K562 (cell line): ENCODE measurements around the gene PRKAG2. TPM values are rescaled to one million over a fixed set of nuclear protein-coding genes. Genes with fewer than 3 reads are reported as not detected.

ENCODE experiments used
- ATAC-seq: fragments of 200-7000 bp; cut with Tn5 transposase; 3 replicates; pipeline ENCODE4 v1.9.1; 2020; ENCODE audit warnings: moderate library complexity
- BruUV-seq: library from RNA; stranded (reverse); fragments of 400-500 nt; replicated peaks from 2 replicates; lab custom pipeline; 2021; lab: Mats Ljungman, UMichigan
- CTCF ChIA-PET: fragments of 300-600 bp; formaldehyde crosslinking; extraction: SDS; loops from one replicate; lab custom pipeline; 2021; ENCODE audit warnings: low intra/inter-chr PET ratio; lab: Yijun Ruan, JAX
- POLR2A ChIA-PET: fragments of 300-600, 350-650 bp; sonication (Branson Sonifier 250); formaldehyde crosslinking; extraction: SDS; loops from one replicate; lab custom pipeline; 2021; ENCODE audit warnings: antibody characterized with exemption, inconsistent platforms; lab: Yijun Ruan, JAX
- DNase-seq, 4 experiments: peaks; one replicate each; pipeline versions ENCODE4 v3.0.0 to v3.0.0-alpha.2; 2011 to 2018; ENCODE audit warnings: low spot score in 3 of 4, mixed read lengths in 3 of 4; ENCODE audit errors: extremely low read depth in 1 of 4
- FAIRE-seq: peaks from 2 replicates; lab custom pipeline; 2011; peaks lifted over from hg19 to GRCh38; lab: Jason Lieb, UNC
- H2AFZ ChIP-seq: 2 replicates; pipeline ENCODE4 v1.6.0; 2011; ENCODE audit warnings: low read depth, low read length, control low read depth, inconsistent platforms
- H3K27ac ChIP-seq: fragments of 200-600 bp; 3 replicates; pipeline ENCODE4 v1.8.0; 2011; ENCODE audit warnings: low read depth, mild to moderate bottlenecking, control low read depth, inconsistent platforms, low read length, moderate library complexity, mixed read lengths; ENCODE audit errors: extremely low read depth
- H3K27me3 ChIP-seq, 2 experiments: fragments of 300-600 bp in 1 of 2; 2 replicates in 1 of 2; 3 replicates in 1 of 2; pipeline versions ENCODE4 v1.6.0 to v1.8.0; 2011; ENCODE audit warnings: inconsistent platforms in 2 of 2, low read length in 2 of 2, mild to moderate bottlenecking in 1 of 2, mixed read lengths in 1 of 2, moderate library complexity in 1 of 2; ENCODE audit not compliant: control insufficient read depth in 2 of 2, insufficient read depth in 2 of 2
- H3K36me3 ChIP-seq: fragments of 300-600 bp; 3 replicates; pipeline ENCODE4 v1.8.0; 2011; ENCODE audit warnings: mild to moderate bottlenecking, low read length, inconsistent platforms; ENCODE audit not compliant: control insufficient read depth, insufficient read depth
- H3K4me1 ChIP-seq, 2 experiments: fragments of 200-600 bp in 1 of 2; replicated peaks in 1 of 2; 2 replicates in 1 of 2; 3 replicates in 1 of 2; pipeline versions ENCODE4 v1.5.1 to v1.8.0; 2011; ENCODE audit warnings: inconsistent platforms in 2 of 2, low read length in 2 of 2, mild to moderate bottlenecking in 1 of 2, mixed read lengths in 1 of 2, moderate library complexity in 1 of 2; ENCODE audit not compliant: control insufficient read depth in 2 of 2, insufficient read depth in 2 of 2
- H3K4me2 ChIP-seq: 2 replicates; pipeline ENCODE4 v1.6.1; 2011; ENCODE audit warnings: low read length, control low read depth, inconsistent platforms, mixed read lengths; ENCODE audit not compliant: insufficient read depth
- H3K4me3 ChIP-seq: fragments of 200-600 bp; sonication (generic), shearing (Covaris generic); 2 replicates; pipeline ENCODE4 v1.5.1; 2016; ENCODE audit warnings: control low read depth, inconsistent platforms
- H3K79me2 ChIP-seq: fragments of 200-600 bp; 3 replicates; pipeline ENCODE4 v1.8.0; 2011; ENCODE audit warnings: low read length, inconsistent platforms; ENCODE audit not compliant: control insufficient read depth, insufficient read depth
- H3K9ac ChIP-seq, 2 experiments: 2 replicates each; pipeline versions ENCODE4 v1.6.0 to v1.6.1; 2011; ENCODE audit warnings: low read depth in 2 of 2, low read length in 2 of 2, control low read depth in 1 of 2, inconsistent platforms in 1 of 2, mild to moderate bottlenecking in 1 of 2, mixed read lengths in 1 of 2; ENCODE audit not compliant: insufficient read depth in 1 of 2
- H3K9me1 ChIP-seq: one replicate; pipeline ENCODE4 v1.6.0; 2011; ENCODE audit warnings: inconsistent platforms, mild to moderate bottlenecking, low read length, moderate library complexity; ENCODE audit not compliant: control insufficient read depth, insufficient read depth
- H3K9me3 ChIP-seq: replicated peaks from 2 replicates; pipeline ENCODE4 v1.5.1; 2011; ENCODE audit warnings: low read depth, low read length, inconsistent platforms; ENCODE audit not compliant: control insufficient read depth, insufficient read depth
- H4K20me1 ChIP-seq: replicated peaks from 2 replicates; pipeline ENCODE4 v1.6.1; 2011; ENCODE audit warnings: low read length, inconsistent platforms, mixed read lengths; ENCODE audit not compliant: control insufficient read depth, insufficient read depth
- BHLHE40 ChIP-seq: IDR thresholded peaks from 2 replicates; pipeline ENCODE4 v1.6.1; 2011; ENCODE audit warnings: low read length, improper control_type of control experiment
- CBFB ChIP-seq: sonication (generic); formaldehyde crosslinking; IDR thresholded peaks from 2 replicates; pipeline ENCODE4 v1.4.0; 2020; ENCODE audit warnings: mild to moderate bottlenecking, missing genetic modification reagents
- DDX20 ChIP-seq: fragments of 450-650 bp; IDR thresholded peaks from 2 replicates; pipeline ENCODE4 v1.6.1; 2016; ENCODE audit warnings: missing genetic modification characterization, low read depth, mild to moderate bottlenecking, missing compliant biosample characterization, moderate library complexity
- POLR2AphosphoS2 ChIP-seq: IDR thresholded peaks from 2 replicates; pipeline ENCODE4 v1.6.1; 2012; ENCODE audit warnings: low read length, improper control_type of control experiment
- WGBS: fragments of 100-300 bp; shearing (Covaris generic); methylation state at CpG from one replicate; pipeline ENCODE4 v1.1.6; 2016; ENCODE audit warnings: low coverage, mixed read lengths; ENCODE audit not compliant: insufficient coverage; ENCODE audit errors: missing lambda C conversion rate; 5-methylcytosine and 5-hydroxymethylcytosine counted together
- in situ Hi-C: fragments of 300-500 bp; cut with MboI; formaldehyde crosslinking; loops from 4 replicates; pipeline ENCODE4 v1.15.0; 2018; ENCODE audit warnings: inconsistent platforms, mixed read lengths
- intact Hi-C: fragments of 100-400 bp; cut with micrococcal nuclease; formaldehyde crosslinking; loops from 2 replicates; pipeline ENCODE4 v1.14.2; 2022
- polyA plus RNA-seq, 8 experiments: library from polyadenylated mRNA; depleted of rRNA in 4 of 8; stranded (reverse) in 5 of 8; unstranded in 3 of 8; fragments of >200 nt; fragmentation: Nextera tagmentation in 2 of 8; fragmentation: Illumina TruSeq in 1 of 8; extraction: Ambion mirVana in 2 of 8; extraction: Trizol in 1 of 8; gene quantifications; 2 replicates each; pipeline versions ENCODE4 v1.2.1 to v1.2.3, GENCODE V29; 2011 to 2014; ENCODE audit warnings: inconsistent platforms in 1 of 8, missing spikeins in 1 of 8
- total RNA-seq, 7 experiments: library from RNA; depleted of rRNA in 6 of 7; stranded (reverse); fragments of >200 nt in 6 of 7; fragmentation: Illumina TruSeq in 2 of 7; extraction: Trizol in 2 of 7; gene quantifications; 2 replicates each; pipeline versions ENCODE4 v1.2.1 to v1.2.3, GENCODE V29; 2011 to 2021; ENCODE audit warnings: low replicate concordance in 1 of 7
- TF ChIP-seq, protein P1 (sequence below): sonication (generic); formaldehyde crosslinking; IDR thresholded peaks from 2 replicates; pipeline ENCODE4 v1.8.0; 2023; ENCODE audit warnings: mild to moderate bottlenecking, missing genetic modification reagents
- TF ChIP-seq, protein P2 (sequence below): fragments of 250-450 bp; sonication (Bioruptor Pico); IDR thresholded peaks from 2 replicates; pipeline ENCODE4 v1.6.1; 2021; ENCODE audit warnings: mild to moderate bottlenecking

PRKAG2 gene
- total and polyA plus RNA-seq, 9 of the 15 experiments (the other 6 are each of a cell fraction or from before 2014, with no cell fraction given), result 0.99 to 5.6 (median 3.3) TPM

DNA sequence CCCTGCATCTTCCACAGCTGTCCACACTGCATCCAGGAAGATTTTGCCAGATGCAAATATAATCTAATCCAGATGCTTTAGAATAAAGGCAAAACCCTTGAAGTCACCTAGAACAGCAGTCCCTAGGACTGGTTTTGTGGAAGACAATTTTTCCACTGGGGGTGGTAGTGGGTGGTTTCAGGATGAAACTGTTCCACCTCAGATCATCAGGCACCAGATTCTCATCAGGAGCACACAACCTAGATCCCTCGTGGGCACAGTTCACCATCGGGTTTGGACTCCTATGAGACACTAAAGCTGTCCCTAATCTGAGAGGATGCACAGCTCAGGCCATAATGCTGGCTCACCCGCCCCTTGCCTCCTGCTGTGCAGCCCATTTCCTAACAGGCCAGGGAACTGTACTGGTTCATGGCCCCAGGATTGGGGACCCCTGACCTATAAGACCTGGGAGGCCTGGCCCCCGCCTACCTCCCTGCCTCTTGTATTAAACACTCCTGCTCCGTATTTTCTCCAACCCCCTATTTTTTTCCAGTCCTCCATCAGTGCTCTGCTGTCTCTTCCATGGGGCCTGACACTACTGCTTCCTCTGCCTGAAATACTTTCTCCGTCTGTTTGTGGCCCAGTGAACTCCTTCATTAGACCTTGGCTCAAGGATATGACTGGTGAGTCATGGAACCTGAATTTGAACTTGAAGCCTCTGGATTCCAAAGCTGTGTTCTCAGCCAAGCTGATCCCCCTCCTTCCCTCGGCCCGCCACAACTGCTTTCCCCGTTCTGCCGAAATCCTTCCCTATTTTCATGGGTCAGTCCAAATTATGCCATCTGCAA, 277.3 kb downstream of the PRKAG2 start (continued):
- no peak for TF ChIP-seq CBFB (CRISPR knock-in tag)

DNA sequence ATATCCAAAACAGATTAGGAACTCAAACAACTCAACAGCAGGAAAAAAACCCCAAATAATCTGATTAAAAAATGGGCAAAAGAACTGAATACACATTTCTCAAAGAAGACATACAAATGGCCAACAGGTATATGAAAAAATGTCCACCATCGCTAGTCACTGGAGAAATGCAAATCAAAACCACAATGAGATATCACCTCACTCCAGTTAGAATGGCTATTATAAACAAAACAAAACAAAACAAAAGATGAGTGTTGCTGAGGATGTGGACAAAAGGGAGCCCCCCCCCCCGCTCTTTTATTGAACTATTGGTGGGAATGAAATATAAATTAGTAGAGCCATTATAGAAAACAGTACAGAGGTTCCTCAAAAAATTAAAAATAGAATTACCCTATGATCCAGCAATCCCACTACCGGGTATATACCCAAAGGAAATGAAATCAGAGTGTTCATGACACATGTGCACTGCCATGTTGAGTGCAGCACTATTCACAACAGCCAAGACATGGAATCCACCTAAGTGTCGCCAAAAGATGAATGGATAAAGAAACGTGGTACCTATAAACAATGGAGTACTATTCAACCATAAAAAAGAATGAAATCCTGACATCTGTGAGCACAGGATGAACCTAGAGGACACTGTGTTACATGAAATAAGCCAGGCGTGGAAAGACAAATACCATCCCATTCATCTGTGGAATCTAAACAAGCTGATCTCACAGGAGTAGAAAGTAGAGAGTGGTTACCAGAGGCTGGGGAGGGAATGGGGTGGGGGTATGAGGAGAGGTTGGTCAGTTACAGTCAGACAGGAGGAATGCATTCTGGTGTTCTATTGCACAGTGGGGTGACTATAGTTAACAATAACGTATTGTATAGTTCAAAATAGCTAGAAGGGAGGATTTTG, 279.1 kb downstream of the PRKAG2 start:
- Histone ChIP-seq H3K4me2 (no peak overlapping the region), H3K27me3 (peaks cover 38 to 51% of the 10 kb centered on the region in 2 experiments), H3K4me3 (no peak overlapping the region), H3K9ac (no peak overlapping the region), H2AFZ (no peak overlapping the region), H4K20me1 (peaks cover 3% of the 10 kb centered on the region; the same call in 1 of the 2 replicates), H3K36me3 (no peaks in the 10 kb centered on the region), H3K9me1 (no peaks in the 10 kb centered on the region), H3K27ac (no peak overlapping the region), H3K9me3 (no peaks in the 10 kb centered on the region), H3K79me2 (no peaks in the 10 kb centered on the region), H3K4me1 (no peaks in the 10 kb centered on the region)
- DNase-seq (no peak), ATAC-seq (no peak), FAIRE-seq (no peak)
- CTCF ChIA-PET, result no interaction called here
- TF ChIP-seq, protein P1, sequence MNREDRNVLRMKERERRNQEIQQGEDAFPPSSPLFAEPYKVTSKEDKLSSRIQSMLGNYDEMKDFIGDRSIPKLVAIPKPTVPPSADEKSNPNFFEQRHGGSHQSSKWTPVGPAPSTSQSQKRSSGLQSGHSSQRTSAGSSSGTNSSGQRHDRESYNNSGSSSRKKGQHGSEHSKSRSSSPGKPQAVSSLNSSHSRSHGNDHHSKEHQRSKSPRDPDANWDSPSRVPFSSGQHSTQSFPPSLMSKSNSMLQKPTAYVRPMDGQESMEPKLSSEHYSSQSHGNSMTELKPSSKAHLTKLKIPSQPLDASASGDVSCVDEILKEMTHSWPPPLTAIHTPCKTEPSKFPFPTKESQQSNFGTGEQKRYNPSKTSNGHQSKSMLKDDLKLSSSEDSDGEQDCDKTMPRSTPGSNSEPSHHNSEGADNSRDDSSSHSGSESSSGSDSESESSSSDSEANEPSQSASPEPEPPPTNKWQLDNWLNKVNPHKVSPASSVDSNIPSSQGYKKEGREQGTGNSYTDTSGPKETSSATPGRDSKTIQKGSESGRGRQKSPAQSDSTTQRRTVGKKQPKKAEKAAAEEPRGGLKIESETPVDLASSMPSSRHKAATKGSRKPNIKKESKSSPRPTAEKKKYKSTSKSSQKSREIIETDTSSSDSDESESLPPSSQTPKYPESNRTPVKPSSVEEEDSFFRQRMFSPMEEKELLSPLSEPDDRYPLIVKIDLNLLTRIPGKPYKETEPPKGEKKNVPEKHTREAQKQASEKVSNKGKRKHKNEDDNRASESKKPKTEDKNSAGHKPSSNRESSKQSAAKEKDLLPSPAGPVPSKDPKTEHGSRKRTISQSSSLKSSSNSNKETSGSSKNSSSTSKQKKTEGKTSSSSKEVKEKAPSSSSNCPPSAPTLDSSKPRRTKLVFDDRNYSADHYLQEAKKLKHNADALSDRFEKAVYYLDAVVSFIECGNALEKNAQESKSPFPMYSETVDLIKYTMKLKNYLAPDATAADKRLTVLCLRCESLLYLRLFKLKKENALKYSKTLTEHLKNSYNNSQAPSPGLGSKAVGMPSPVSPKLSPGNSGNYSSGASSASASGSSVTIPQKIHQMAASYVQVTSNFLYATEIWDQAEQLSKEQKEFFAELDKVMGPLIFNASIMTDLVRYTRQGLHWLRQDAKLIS (CRISPR knock-in tag), result no peak
- TF ChIP-seq DDX20, result no peak
- TF ChIP-seq BHLHE40, result no peak
- TF ChIP-seq, protein P2, sequence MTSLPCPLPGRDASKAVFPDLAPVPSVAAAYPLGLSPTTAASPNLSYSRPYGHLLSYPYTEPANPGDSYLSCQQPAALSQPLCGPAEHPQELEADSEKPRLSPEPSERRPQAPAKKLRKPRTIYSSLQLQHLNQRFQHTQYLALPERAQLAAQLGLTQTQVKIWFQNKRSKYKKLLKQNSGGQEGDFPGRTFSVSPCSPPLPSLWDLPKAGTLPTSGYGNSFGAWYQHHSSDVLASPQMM (CRISPR knock-in tag), result no peak
- no peak for TF ChIP-seq POLR2AphosphoS2
- BruUV-seq, result no TSS peak
- POLR2A ChIA-PET, result interaction anchor here (0.6 to 0.7 kb wide), 2 partner anchors 157 to 295 kb away, joined by 3 to 5 read pairs; no protein-coding TSS in a partner anchor
- in situ Hi-C loops (no loop called here), intact Hi-C loops (no loop called here)
- 2% methylated on average over 7 of the region's 7 CpGs for WGBS
